HG03558 (cell line): ENCODE data around the gene C11orf98.
"Not testable (repeated sequence)": the region's sequence is repeated elsewhere in the genome, so short reads cannot be mapped to it uniquely, and the experiment has no call there.

Source experiments
- ATAC-seq: cut with Tn5 transposase; IDR thresholded peaks from one replicate; pipeline ENCODE4 v1.9.1; 2021; ENCODE audit warnings: moderate number of reproducible peaks; ENCODE audit not compliant: unreplicated experiment; ENCODE audit errors: extremely low read depth

The C11orf98 gene

DNA sequence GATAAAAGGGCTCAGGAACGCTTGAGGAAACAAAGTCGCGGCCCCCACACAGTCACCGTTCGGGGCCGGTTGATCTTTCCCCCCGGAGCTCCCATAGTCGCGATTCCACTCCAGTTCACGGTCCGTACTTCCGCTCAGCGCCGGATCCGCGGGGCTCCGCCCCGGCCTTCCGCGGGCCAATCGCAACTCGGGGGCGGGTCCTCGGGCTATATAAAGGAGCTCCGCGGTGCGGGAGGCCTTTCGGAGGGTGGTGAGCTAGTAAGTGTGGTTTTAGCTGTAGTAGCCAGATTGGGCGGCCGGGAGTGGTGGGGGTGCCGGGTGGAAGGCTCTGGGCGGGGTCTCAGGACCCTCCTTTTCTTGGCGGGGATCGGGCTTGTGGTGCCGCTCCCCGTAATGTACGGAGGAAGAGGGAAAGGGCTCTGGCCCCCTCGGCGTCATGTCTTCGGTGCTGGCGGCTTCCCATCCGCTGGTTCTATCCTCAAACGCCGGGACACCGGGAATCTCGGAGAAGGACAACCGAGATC lies at the start of gene C11orf98, which contains the start of gene CSKMT:
TSS of gene C11orf98 (minus strand) at position 136 of the 524 bp plus-strand sequence. CDS start at position 95, 41 bp downstream.
TSS of gene CSKMT (plus strand) at position 238 of the 524 bp plus-strand sequence. CDS start 568 bp downstream, outside the sequence.
- ATAC-seq, result peak; percentile 62

DNA sequence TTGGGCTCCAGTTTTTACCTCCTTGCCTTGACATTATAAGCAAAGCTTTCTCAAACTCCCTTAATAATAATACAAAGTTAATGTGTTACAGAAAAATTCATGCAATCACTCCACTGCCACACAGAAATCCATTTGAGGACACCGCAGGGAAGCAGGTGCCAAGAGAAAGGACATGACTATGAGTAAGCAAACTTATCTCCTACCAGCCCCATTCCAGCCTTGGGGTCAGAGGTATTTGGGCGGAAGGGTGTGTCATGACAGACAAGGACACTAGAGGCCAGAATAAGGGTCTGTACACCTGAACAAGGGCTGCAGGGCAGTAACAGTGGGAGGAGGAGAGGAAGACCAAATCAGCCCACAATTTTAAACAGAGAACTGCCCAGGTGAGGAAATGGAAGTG lies 48.3 kb upstream of the C11orf98 start:
- ATAC-seq, result no peak

- ATAC-seq, result no peak
These were observed 47.9 kb upstream of the C11orf98 start for GRCh38 chr11:62712861-62713260.

GRCh38 chr11:62712276-62712812 lies 47.3 kb upstream of the C11orf98 start:
- no peak for ATAC-seq

DNA sequence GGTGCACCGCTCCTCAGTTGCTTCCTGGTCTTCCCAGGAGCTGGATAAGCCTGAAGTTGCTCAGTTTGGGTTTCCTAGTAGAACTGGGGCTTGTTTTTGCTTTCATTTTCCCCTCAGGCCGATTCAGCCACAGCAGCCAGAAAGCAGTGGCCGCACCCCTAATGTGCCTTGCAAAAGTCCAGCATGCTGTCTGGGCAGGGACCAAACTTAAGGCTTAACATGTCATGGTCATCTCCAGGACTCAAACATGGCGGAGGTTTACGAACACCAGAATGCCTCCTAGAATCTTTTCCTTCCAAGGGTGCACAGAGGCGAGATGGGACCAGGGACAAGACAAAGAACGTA lies 45.0 kb upstream of the C11orf98 start:
- no peak for ATAC-seq

DNA sequence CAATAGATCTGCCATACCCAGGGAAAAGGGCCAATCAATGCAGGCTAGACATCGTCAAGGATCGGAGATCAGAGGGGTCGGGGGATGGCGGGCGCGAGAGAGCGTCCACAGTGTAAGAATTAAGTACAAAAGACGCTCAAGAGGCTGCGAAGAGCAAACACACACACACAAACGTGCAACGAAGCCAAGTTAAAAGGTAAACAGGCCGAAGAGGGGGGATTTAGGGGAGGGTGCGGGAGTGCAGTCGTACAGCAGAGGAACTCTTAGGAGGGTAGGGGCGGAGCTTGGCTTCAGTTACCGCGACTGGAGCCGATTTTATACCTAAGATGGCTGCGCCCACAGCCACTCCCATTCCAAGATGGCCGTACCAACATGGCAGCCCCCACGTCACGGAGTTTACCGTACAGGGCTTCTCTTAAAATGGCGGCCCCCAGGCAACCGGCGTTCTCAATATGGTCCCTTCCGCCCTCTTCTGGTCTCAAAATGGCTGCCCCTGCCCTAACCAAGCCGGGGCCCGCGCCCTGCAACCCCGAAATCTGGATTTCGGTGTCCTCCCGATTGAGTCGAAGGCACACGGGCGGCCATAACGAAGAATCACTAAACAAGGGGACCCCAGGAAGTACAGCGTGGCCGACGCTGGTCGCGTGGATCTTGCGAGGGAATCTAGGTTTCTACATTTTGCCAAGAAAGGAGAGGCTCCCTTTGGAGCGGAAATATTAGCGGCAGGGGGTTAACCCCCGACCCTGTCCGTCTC lies 44.4 kb upstream of the C11orf98 start:
- no peak for ATAC-seq

DNA sequence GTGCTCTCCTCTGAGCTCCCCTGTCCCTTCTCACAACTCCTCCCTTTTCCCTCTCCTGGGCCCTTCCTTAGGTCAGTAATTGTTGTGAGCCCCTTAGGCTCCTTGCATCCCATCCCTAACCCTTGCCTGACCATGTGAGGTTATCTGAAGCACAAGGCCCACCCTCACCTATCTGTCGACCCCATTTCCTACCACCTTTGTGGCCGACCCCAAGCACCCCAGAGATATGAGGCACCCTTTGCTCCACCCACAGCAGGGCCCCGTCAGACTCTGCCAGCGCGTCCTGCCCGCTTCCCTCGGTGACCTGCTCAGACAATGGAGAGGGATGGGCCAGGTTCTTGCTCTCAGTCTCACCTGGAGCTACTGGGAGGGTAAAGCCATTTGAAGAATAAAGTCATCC lies 43.8 kb upstream of the C11orf98 start:
- no peak for ATAC-seq

GRCh38 chr11:62708392-62708791 lies 43.4 kb upstream of the C11orf98 start:
- no peak for ATAC-seq

DNA sequence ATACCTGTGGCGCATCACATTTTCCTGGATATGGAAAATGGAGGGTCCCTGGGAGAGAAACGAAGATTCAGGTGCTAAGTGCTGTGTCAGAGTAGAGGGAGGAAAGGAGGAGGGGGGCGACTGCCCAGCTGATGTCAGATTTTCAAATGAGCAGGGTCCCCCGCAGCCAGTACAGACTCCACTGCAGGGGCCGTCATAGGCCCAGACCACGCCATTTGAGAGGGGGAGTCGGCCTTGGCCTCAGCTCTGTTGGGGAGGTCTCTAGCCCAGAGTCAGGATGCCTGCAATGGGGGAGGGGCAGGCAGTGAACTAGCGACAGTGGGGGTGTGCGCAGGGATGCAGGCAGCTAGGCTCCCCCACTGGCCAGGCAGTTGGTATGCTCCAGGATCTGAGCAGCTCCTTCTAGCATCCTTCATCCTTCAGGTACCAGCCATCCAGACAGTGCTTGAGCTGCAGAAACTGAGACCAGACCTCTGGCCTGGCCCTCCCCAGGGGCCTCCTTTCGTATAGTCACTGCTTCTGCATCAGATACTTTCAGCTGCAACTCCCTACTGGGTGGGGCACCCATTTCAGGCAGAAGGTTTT lies 42.4 kb upstream of the C11orf98 start, which contains the start of the genes BSCL2 and GNG3:
TSS of gene BSCL2 (minus strand) at position 148 of the 585 bp plus-strand sequence. CDS start 229 bp downstream, outside the sequence.
TSS of gene GNG3 (plus strand) at position 400 of the 585 bp plus-strand sequence. CDS start 620 bp downstream, outside the sequence.
- no peak for ATAC-seq

DNA sequence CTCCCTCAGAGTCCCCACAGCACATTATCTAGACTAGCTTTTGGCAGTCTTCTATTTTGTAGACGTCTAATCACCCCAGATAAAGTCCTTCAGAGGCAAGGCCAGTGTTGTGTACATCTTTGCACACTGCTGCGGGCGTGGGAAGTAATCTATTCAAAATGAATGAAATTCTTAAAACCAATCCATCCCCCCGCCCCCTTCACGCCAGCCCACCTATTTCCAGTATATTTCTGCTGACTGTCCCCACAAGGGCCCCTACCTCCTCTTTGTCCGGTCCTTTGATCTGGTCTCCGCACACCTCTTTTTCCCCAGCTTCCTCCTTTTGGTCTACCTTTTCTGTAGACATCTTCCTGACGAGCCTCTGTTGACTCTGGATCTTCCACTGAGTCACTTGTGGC lies 41.8 kb upstream of the C11orf98 start:
- no peak for ATAC-seq

DNA sequence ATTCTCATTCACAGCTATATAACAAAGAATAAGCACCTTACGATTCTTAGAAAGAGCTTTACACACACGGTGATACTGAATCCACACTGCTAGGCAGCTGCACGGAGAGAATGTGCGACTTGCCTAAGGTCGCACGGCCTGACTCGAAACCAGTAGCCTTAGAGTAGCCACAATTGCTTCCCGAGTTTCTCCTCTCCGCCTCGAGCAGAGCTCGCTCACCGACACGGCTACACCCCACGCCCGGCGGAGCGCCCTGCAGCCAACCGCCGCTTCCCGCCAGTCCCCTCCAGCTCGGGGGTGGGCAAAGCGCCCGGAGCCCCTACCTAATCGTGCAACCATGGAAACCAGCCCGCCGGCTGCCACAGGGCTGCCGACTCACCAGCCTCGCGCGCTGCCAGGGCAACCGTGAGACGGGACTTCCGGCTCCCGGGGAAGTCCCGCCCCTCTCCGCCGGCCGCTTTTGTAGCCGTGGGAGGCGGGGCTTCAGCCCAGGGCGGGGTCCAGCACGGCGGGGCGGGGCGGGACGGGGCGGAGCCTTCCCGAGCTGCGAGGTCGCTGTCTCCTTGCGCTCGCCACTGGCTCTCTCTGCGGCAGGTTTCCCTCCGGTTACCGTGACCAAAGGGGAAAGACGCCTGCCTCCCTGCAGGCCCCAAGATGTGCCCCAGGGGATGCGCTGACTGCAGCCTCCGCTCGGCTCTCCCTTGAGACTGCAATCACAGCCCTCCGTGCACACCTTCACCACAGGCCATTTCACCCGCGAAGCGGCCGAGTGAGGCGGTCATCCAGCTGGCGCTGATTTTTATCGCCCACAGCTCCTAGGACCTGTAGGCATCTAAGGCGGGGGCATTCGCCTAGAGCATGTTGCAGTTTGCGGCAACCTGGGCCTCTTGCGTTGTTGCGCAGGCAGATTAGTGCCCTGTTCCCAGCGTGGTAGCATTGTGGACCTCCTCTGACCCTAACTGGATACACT lies 41.2 kb upstream of the C11orf98 start:
- no peak for ATAC-seq

GRCh38 chr11:62705413-62705812 lies 40.4 kb upstream of the C11orf98 start:
- ATAC-seq, result no peak

- not testable (repeated sequence) for ATAC-seq
These were observed 38.9 kb upstream of the C11orf98 start for GRCh38 chr11:62703921-62704320.

DNA sequence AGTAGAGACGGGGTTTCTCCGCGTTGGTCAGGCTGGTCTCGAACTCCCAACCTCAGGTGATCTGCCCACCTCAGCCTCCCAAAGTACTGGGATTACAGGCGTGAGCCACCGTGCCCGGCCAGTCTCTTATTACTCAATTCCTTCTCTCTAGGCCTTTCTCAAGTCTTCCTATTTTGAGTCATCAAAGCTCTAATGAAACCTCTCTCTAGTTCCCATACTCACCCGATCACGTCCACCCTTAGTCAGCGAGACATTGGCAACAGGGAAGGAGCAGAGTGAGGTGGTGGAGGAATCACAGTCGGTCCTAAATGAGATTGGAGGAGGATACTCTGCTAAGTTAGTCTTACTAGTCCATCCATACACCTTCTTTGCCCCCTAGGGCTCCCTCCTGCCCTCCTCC lies 37.2 kb upstream of the C11orf98 start:
- no peak for ATAC-seq

DNA sequence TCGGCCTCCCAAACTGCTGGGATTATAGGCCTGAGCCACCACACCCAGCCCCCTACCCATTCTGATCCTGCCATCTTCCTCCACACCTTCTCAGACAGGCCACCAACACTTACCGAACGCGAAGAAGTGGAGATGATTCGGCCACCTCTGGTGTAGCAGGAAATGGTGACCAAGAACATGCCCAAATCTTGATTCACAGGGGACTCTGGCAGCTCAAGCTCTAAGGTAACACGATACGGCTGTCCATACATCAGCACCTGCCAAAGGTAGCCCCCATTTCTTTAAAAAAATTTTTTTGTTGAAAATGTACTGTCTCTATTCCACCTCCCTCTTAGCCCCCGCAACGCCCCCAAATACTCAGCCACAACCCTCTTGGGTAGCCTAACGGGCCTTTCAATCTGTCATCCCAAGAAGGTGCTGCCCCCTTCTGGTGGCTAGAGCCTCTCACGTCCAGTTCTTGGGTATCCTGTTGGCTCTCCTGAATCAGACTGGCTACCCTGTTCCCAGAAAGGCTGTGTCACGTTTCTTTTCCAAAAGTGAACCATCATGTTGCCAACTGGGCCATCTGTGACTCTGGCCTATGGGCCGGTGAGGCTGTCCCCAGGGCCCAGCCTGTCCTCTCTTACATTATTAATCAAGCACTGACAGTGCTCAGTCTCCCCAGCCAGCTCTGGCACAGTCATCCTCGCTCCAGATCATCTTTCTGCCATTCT lies 29.6 kb upstream of the C11orf98 start:
- no peak for ATAC-seq

- ATAC-seq, result not testable (repeated sequence)
These were observed 28.6 kb upstream of the C11orf98 start for GRCh38 chr11:62693624-62694023.

GRCh38 chr11:62689421-62690183 lies 24.6 kb upstream of the C11orf98 start, which contains the start of gene LRRN4CL:
LRRN4CL (minus strand) TSS chr11:62689530; CDS start chr11:62688508, 1,022 bp downstream.
- no peak for ATAC-seq

DNA sequence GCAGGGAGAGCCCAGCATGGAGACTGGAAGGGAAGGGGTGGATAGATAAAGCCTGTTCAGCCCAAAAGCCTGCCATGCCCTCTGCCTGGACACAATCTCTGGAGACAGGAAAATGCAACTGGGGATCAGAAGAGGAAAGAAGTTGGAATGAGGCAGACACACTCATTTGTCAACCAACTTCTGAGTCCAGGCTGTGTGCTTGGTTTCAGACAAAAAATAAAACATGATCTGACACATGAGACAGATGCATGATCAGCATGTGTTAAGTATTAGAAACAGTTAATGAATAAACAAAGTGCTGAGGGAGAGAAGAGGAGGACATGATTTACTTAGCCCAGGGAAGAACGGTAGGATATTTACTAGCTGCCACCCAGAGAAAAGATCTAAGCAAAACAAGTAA lies 23.5 kb upstream of the C11orf98 start:
- ATAC-seq, result no peak
